ENCODE results near the gene ZNF281.
A peak's percentile ranks its signal among the peaks of the same experiment; 100 is the strongest.

GRCh38 chr1:200401263-200401662 is 8.6 kb downstream of the ZNF281 start:
- TF ChIP-seq CTCF (IDR thresholded peaks at IDR 0.05; ENCODE audit: low read depth, low read length, missing input control) (no peak), YY1 (IDR thresholded peaks at IDR 0.05) (peak; percentile 80), EGR1 (IDR thresholded peaks at IDR 0.05; ENCODE audit: low read depth in 2 of 2) (peak in 1 of 2 donors; percentile 22), ATF3 (IDR thresholded peaks at IDR 0.05) (no peak), GABPA (IDR thresholded peaks at IDR 0.05 in 1 of 2, conservative IDR thresholded peaks at IDR 0.05 in 1 of 2) (no peak), REST (IDR thresholded peaks at IDR 0.05) (peak; percentile 50), NR2F2 (IDR thresholded peaks at IDR 0.05) (no peak), MAX (IDR thresholded peaks at IDR 0.05) (no peak), RAD21 (IDR thresholded peaks at IDR 0.05) (peak; percentile 8)

Data from liver (tissue), 3 donors.